K562 (cell line): ENCODE measurements around the gene F12. TPM values are rescaled to one million over a fixed set of nuclear protein-coding genes. Genes with fewer than 3 reads are reported as not detected.
A peak's percentile ranks its signal among the peaks of the same experiment; 100 is the strongest.

Experiments used
- ARID1B ChIP-seq: fragments of 450-650 bp; IDR thresholded peaks from 2 replicates; pipeline ENCODE4 v1.6.1; 2016; ENCODE audit warnings: antibody characterized with exemption, mild to moderate bottlenecking, inconsistent platforms
- CBFA2T3 ChIP-seq: fragments of 450-650 bp; IDR thresholded peaks from 2 replicates; pipeline ENCODE4 v1.6.1; 2017
- CEBPZ ChIP-seq: fragments of 150-350 bp; IDR thresholded peaks from 2 replicates; pipeline ENCODE4 v1.6.1; 2014; ENCODE audit warnings: low read depth, mild to moderate bottlenecking, low read length, borderline replicate concordance
- CREB1 ChIP-seq, 2 experiments: sonication (generic) in 1 of 2; formaldehyde crosslinking in 1 of 2; IDR thresholded peaks; 2 replicates each; pipeline versions ENCODE4 v1.6.1 to v1.8.0; 2012 to 2022; ENCODE audit warnings: inconsistent platforms in 1 of 2, mild to moderate bottlenecking in 1 of 2, missing genetic modification reagents in 1 of 2, moderate library complexity in 1 of 2
- EWSR1 ChIP-seq: fragments of 450-650 bp; IDR thresholded peaks from 2 replicates; pipeline ENCODE4 v1.6.1; 2018; ENCODE audit warnings: borderline replicate concordance, mild to moderate bottlenecking, low read depth, moderate library complexity; ENCODE audit not compliant: partially characterized antibody
- GABPB1 ChIP-seq: sonication (generic); formaldehyde crosslinking; IDR thresholded peaks from 2 replicates; pipeline ENCODE4 v1.8.0; 2022; ENCODE audit warnings: mild to moderate bottlenecking, missing genetic modification reagents
- GTF2E2 ChIP-seq: fragments of 200-800 bp; sonication (Bioruptor generic); IDR thresholded peaks from 2 replicates; pipeline ENCODE4 v1.6.1; 2016; ENCODE audit warnings: missing genetic modification characterization, missing compliant biosample characterization
- HNRNPLL ChIP-seq: fragments of 200-400 bp; formaldehyde crosslinking; IDR thresholded peaks from 2 replicates; pipeline ENCODE4 v1.6.1; 2017; ENCODE audit warnings: low read length, low read depth, mild to moderate bottlenecking; ENCODE audit not compliant: poor library complexity, severe bottlenecking
- KLF10 ChIP-seq: fragments of 250-450 bp; sonication (Bioruptor Pico); IDR thresholded peaks from 2 replicates; pipeline ENCODE4 v1.6.1; 2021; ENCODE audit warnings: matching md5 sums
- MITF ChIP-seq: IDR thresholded peaks from 2 replicates; pipeline ENCODE4 v1.6.1; 2014; ENCODE audit warnings: antibody characterized with exemption
- NCOR1 ChIP-seq: fragments of 450-650 bp; IDR thresholded peaks from 2 replicates; pipeline ENCODE4 v1.6.1; 2016; ENCODE audit warnings: mild to moderate bottlenecking, moderate library complexity
- PCBP1 ChIP-seq: fragments of 200-400 bp; formaldehyde crosslinking; IDR thresholded peaks from 2 replicates; pipeline ENCODE4 v1.6.1; 2018; ENCODE audit warnings: mild to moderate bottlenecking, low read depth, low read length; ENCODE audit not compliant: poor library complexity, severe bottlenecking
- PHB ChIP-seq: fragments of 250-450 bp; sonication (Bioruptor Pico); IDR thresholded peaks from 2 replicates; pipeline ENCODE4 v1.5.0; 2021
- PHB2 ChIP-seq: fragments of 450-650 bp; IDR thresholded peaks from 2 replicates; pipeline ENCODE4 v1.6.1; 2017; ENCODE audit warnings: low read depth
- PHF20 ChIP-seq: fragments of 450-650 bp; IDR thresholded peaks from 2 replicates; pipeline ENCODE4 v1.6.1; 2018; ENCODE audit not compliant: partially characterized antibody
- POLR2AphosphoS2 ChIP-seq: IDR thresholded peaks from 2 replicates; pipeline ENCODE4 v1.6.1; 2012; ENCODE audit warnings: low read length, improper control_type of control experiment
- POLR3G ChIP-seq: IDR thresholded peaks from 2 replicates; pipeline ENCODE4 v1.6.1; 2011; ENCODE audit not compliant: insufficient read length, insufficient replicate concordance; ENCODE audit errors: extremely low read depth
- SAFB ChIP-seq: fragments of 200-400 bp; formaldehyde crosslinking; IDR thresholded peaks from 2 replicates; pipeline ENCODE4 v1.6.1; 2017; ENCODE audit warnings: low read depth, low read length, borderline replicate concordance
- SLC30A9 ChIP-seq: fragments of 250-450 bp; sonication (Bioruptor Pico); IDR thresholded peaks from 2 replicates; pipeline ENCODE4 v1.8.0; 2022; ENCODE audit warnings: mild to moderate bottlenecking, moderate library complexity
- SMARCC2 ChIP-seq: fragments of 450-650 bp; IDR thresholded peaks from 2 replicates; pipeline ENCODE4 v1.6.1; 2017; ENCODE audit warnings: antibody characterized with exemption, moderate library complexity, mild to moderate bottlenecking, low read depth
- TBL1XR1 ChIP-seq, 2 experiments: IDR thresholded peaks; 2 replicates each; pipeline ENCODE4 v1.6.1; 2012; ENCODE audit warnings: improper control_type of control experiment in 2 of 2, low read length in 2 of 2, mild to moderate bottlenecking in 1 of 2
- ZBED1 ChIP-seq: IDR thresholded peaks from 2 replicates; pipeline ENCODE4 v1.6.1; 2014
- ZEB2 ChIP-seq: fragments of 450-650 bp; IDR thresholded peaks from 2 replicates; pipeline ENCODE4 v1.6.1; 2016
- ZNF584 ChIP-seq: fragments of 200-800 bp; sonication (Bioruptor generic); IDR thresholded peaks from 2 replicates; pipeline ENCODE4 v1.6.1; 2016; ENCODE audit warnings: low read depth, mild to moderate bottlenecking, missing genetic modification characterization, missing compliant biosample characterization
- ZNF79 ChIP-seq: fragments of 250-450 bp; sonication (Bioruptor Pico); IDR thresholded peaks from 2 replicates; pipeline ENCODE4 v1.4.0; 2020; ENCODE audit warnings: low read depth, mild to moderate bottlenecking, moderate library complexity
- polyA plus RNA-seq, 8 experiments: library from polyadenylated mRNA; depleted of rRNA in 4 of 8; stranded (reverse) in 5 of 8; unstranded in 3 of 8; fragments of >200 nt; fragmentation: Nextera tagmentation in 2 of 8; fragmentation: Illumina TruSeq in 1 of 8; extraction: Ambion mirVana in 2 of 8; extraction: Trizol in 1 of 8; gene quantifications; 2 replicates each; pipeline versions ENCODE4 v1.2.1 to v1.2.3, GENCODE V29; 2011 to 2014; ENCODE audit warnings: inconsistent platforms in 1 of 8, missing spikeins in 1 of 8
- total RNA-seq, 7 experiments: library from RNA; depleted of rRNA in 6 of 7; stranded (reverse); fragments of >200 nt in 6 of 7; fragmentation: Illumina TruSeq in 2 of 7; extraction: Trizol in 2 of 7; gene quantifications; 2 replicates each; pipeline versions ENCODE4 v1.2.1 to v1.2.3, GENCODE V29; 2011 to 2021; ENCODE audit warnings: low replicate concordance in 1 of 7

Gene F12
- total and polyA plus RNA-seq, 9 of the 15 experiments (the other 6 are each of a cell fraction or from before 2014, with no cell fraction given), result 0.59 to 18.3 (median 3.6) TPM

- TF ChIP-seq CEBPZ (peak; percentile 83; the same call in 1 of the 2 replicates), NCOR1 (no peak), SAFB (no peak), HNRNPLL (no peak), PHF20 (peak; percentile 62), MITF (no peak; the same call in 1 of the 2 replicates), ZNF584 (no peak; the same call in 1 of the 2 replicates), SMARCC2 (peak; percentile 52; the same call in 1 of the 2 replicates), KLF10 (CRISPR knock-in tag) (no peak), GTF2E2 (no peak), GABPB1 (peak; percentile 86), ZEB2 (0 out of 2 replicates have a peak, but pooled peaks have one; percentile 21), ARID1B (peak; percentile 13; the same call in 1 of the 2 replicates), POLR2AphosphoS2 (no peak), POLR3G (no peak), PCBP1 (peak; percentile 34), SLC30A9 (no peak), TBL1XR1 (IDR thresholded peaks at IDR 0.05; ENCODE audit: low read length in 2 of 2) (no peak), CREB1 (IDR thresholded peaks at IDR 0.05) (peak; percentile 77), CREB1 (CRISPR knock-in tag; IDR thresholded peaks at IDR 0.05) (peak; percentile 51; the same call in 1 of the 2 replicates), CBFA2T3 (peak; percentile 31; the same call in 1 of the 2 replicates), PHB (CRISPR knock-in tag) (no peak), EWSR1 (no peak), PHB2 (no peak), ZNF79 (no peak), ZBED1 (no peak)
Measured at GRCh38 chr5:177425801-177426565, 16.6 kb upstream of the F12 start (continued).
